ENCODE results near the gene ALG5. TPM values are rescaled to one million over a fixed set of nuclear protein-coding genes. Genes with fewer than 3 reads are reported as not detected.

Gene ALG5
- total and polyA plus RNA-seq, 7 donors = 9.1 to 29.9 (median 14.6) TPM

DNA sequence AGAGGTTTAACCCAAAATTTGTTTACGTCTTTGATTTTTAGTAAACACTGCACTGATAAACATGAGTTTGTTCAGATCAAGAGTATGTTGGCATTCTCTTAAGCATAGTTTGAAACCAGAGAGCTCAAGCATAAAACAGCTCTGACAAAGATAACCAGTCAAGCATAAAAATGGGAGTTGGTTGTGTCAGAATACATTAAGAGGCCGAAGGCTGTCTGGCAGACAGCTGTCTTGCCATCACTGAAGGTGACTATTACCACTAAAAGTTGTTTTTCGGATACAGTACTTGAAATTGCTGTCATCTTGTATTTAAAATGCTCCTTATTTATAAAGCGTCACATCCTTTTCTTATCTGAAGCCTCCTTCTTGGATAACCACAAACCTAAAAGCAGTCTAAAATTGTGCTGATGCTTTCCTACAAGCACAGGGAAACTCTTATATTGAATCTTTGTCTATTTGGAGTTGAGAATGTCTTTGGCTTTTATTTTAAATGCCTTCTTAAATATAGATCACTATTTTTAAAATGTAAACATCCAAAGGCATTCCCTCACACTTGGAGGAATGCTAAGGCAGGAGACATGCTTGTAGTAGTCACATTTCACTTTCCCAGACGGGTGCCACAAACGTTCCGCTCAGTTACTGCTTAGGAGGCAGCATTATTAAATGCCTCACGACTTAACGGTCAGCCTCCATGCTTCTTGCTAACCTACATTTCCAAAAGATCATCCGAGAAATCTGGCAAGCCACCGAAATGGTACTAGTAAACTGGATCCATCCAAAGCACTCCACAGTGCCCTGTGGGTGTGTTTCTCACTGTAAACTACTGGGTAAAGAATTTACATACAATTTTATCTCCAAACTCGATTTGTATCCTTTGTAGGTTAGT, 80.7 kb downstream of the ALG5 start:
- Histone ChIP-seq H3K27me3 (ENCODE audit: insufficient read depth in 3 of 3, low read length in 2 of 3) (no peaks in the 10 kb centered on the region), H3K27ac (peak overlapping the region; percentile 55), H3K9me3 (no peaks in the 10 kb centered on the region), H3K4me1 (peaks cover 21% of the 10 kb centered on the region), H3K4me3 (peak overlapping the region; percentile 84), H3K36me3 (ENCODE audit: insufficient read depth in 1 of 2, low read depth in 1 of 2) (no peaks in the 10 kb centered on the region)
- DNase-seq (no peak), ATAC-seq (peak in 1 of 4 donors; percentile 43)
- no peak for TF ChIP-seq CTCF (IDR thresholded peaks at IDR 0.05)
- 26 to 33% (median 31%) methylated on average over 12 of the region's 12 CpGs for WGBS, 3 donors
- intact Hi-C loops (cut with DNase I) = loop anchor here in 1 of 2 donors (2.0 kb wide), 1 partner anchor 80 kb away; the partner anchor contains the start of gene ALG5

GRCh38 chr13:36917311-36917710, 81.8 kb downstream of the ALG5 start:
- no peaks in the 10 kb centered on the region for H3K9me3 ChIP-seq
- peaks cover 21% of the 10 kb centered on the region for H3K4me1 ChIP-seq
- H3K4me3 ChIP-seq = no peak overlapping the region
- H3K36me3 ChIP-seq (ENCODE audit: insufficient read depth in 1 of 2, low read depth in 1 of 2) = no peaks in the 10 kb centered on the region
- no peak for TF ChIP-seq CTCF (IDR thresholded peaks at IDR 0.05)
- ATAC-seq = no peak
- no peak for DNase-seq
- 80 to 84% (median 80%) methylated on average over 3 of the region's 3 CpGs for WGBS, 3 donors
- H3K27me3 ChIP-seq (ENCODE audit: insufficient read depth in 3 of 3, low read length in 2 of 3) = no peaks in the 10 kb centered on the region
- H3K27ac ChIP-seq = no peak overlapping the region
- intact Hi-C loops (cut with DNase I) = no loop called here

DNA sequence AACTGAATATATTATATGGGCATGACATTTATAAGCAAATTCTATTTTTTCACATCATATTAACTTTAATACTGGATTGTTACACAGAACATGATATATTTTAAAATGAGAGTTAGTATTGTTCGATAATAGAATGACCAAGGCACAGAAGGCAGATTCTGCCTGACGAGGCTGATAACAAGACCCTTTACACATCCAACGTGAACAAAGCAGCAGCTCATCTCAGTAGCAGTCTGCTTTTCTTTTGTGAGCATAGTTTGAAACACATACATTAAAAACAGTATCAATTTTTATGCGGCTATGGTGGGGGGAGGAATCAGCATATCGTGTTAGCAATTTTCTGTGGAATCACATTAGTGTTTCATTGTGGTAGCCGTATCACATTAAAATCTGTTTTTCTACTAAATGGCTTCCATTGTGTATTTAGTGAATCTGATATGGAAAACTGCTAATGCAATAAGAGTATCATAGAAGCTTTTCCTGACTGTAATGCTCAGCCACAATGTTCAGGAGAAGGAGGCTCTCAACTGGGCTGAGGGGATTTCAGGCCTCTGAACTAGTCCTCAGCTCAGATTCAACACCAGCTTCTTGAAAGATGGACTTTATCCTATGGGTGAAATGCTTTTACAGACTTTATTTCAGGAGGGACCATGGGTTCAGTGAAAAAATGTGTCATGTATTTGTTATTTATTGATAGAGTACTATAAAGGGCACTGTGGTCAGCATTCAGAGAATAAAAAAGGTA, 83.1 kb downstream of the ALG5 start:
- intact Hi-C loops (cut with DNase I) = no loop called here
- ATAC-seq (no peak), DNase-seq (no peak)
- H3K4me3 ChIP-seq = no peak overlapping the region
- 93 to 98% (median 93%) methylated on average over 6 of the region's 6 CpGs for WGBS, 3 donors
- TF ChIP-seq CTCF (IDR thresholded peaks at IDR 0.05) = no peak
- no peaks in the 10 kb centered on the region for H3K9me3 ChIP-seq
- H3K4me1 ChIP-seq = peaks cover 21% of the 10 kb centered on the region
- no peaks in the 10 kb centered on the region for H3K36me3 ChIP-seq (ENCODE audit: insufficient read depth in 1 of 2, low read depth in 1 of 2)
- no peaks in the 10 kb centered on the region for H3K27me3 ChIP-seq (ENCODE audit: insufficient read depth in 3 of 3, low read length in 2 of 3)
- no peak overlapping the region for H3K27ac ChIP-seq

DNA sequence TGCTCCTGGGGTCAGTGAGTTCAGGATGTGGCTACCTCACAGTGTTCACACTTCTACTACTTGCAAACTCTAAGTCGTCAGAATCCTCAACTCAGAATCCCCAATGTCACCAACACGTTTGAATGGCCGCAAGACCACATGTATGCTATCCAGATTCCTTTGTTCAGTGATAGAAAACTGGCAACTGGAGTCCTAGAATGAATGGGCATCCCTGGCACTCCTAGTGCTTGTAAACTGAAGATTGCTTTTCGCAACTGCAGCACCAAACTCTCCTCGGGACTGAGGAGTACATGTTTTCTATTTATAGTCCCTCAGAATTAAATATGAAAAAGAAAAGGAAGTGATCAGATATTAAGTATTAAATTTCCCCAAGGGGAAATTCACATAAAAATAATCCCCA, 84.0 kb downstream of the ALG5 start:
- peaks cover 21% of the 10 kb centered on the region for H3K4me1 ChIP-seq
- no peak for TF ChIP-seq CTCF (IDR thresholded peaks at IDR 0.05)
- H3K9me3 ChIP-seq = no peaks in the 10 kb centered on the region
- DNase-seq (no peak), ATAC-seq (peak in 3 of 4 donors; percentile 42 to 73 (median 68))
- H3K4me3 ChIP-seq = no peak overlapping the region
- no peaks in the 10 kb centered on the region for H3K27me3 ChIP-seq (ENCODE audit: insufficient read depth in 3 of 3, low read length in 2 of 3)
- 50 to 55% (median 53%) methylated on average over 5 of the region's 5 CpGs for WGBS, 3 donors
- intact Hi-C loops (cut with DNase I) = no loop called here
- no peak overlapping the region for H3K27ac ChIP-seq
- no peaks in the 10 kb centered on the region for H3K36me3 ChIP-seq (ENCODE audit: insufficient read depth in 1 of 2, low read depth in 1 of 2)
